CD4-positive, alpha-beta T cell treated with Interleukin-17A for 4 hours (primary cell): ENCODE measurements around the gene MARCHF10.

Experiments used
- DNase-seq: peaks from one replicate; pipeline ENCODE4 v3.0.0-alpha.2; 2020; ENCODE audit warnings: mixed read lengths

Gene MARCHF10

GRCh38 chr17:62675701-62676100 lies 132.4 kb downstream of the MARCHF10 start:
- DNase-seq: no peak

- DNase-seq: no peak
These were observed 132.9 kb downstream of the MARCHF10 start for GRCh38 chr17:62675260-62675659.

- no peak for DNase-seq
These were observed 133.3 kb downstream of the MARCHF10 start for GRCh38 chr17:62674841-62675240.

GRCh38 chr17:62674363-62674739 lies 133.8 kb downstream of the MARCHF10 start:
- no peak for DNase-seq

- no peak for DNase-seq
These were observed 134.3 kb downstream of the MARCHF10 start for GRCh38 chr17:62673614-62674362.

- DNase-seq: no peak
These were observed 135.2 kb downstream of the MARCHF10 start for GRCh38 chr17:62672957-62673356.

GRCh38 chr17:62671553-62671952 lies 136.6 kb downstream of the MARCHF10 start:
- no peak for DNase-seq

GRCh38 chr17:62670202-62670821 lies 137.8 kb downstream of the MARCHF10 start:
- no peak for DNase-seq

- no peak for DNase-seq
These were observed 139.9 kb downstream of the MARCHF10 start for GRCh38 chr17:62668091-62668804.

GRCh38 chr17:62666801-62667591 lies 141.1 kb downstream of the MARCHF10 start:
- no peak for DNase-seq

GRCh38 chr17:62666061-62666800 lies 141.9 kb downstream of the MARCHF10 start:
- DNase-seq: no peak

- no peak for DNase-seq
These were observed 142.5 kb downstream of the MARCHF10 start for GRCh38 chr17:62665599-62665998.

- no peak for DNase-seq
These were observed 143.6 kb downstream of the MARCHF10 start for GRCh38 chr17:62664336-62665120.

GRCh38 chr17:62663304-62663703 lies 144.8 kb downstream of the MARCHF10 start:
- DNase-seq: no peak

- no peak for DNase-seq
These were observed 145.3 kb downstream of the MARCHF10 start for GRCh38 chr17:62662855-62663254.

- DNase-seq: no peak
These were observed 146.8 kb downstream of the MARCHF10 start for GRCh38 chr17:62661337-62661736.

- no peak for DNase-seq
These were observed 147.4 kb downstream of the MARCHF10 start for GRCh38 chr17:62660629-62661118.

- no peak for DNase-seq
These were observed 149.8 kb downstream of the MARCHF10 start for GRCh38 chr17:62658136-62658920.

- DNase-seq: no peak
These were observed 150.4 kb downstream of the MARCHF10 start for GRCh38 chr17:62657690-62658089.

GRCh38 chr17:62657145-62657665 lies 150.9 kb downstream of the MARCHF10 start:
- DNase-seq: no peak
